ENCODE results near the gene PTGS1.

DNA sequence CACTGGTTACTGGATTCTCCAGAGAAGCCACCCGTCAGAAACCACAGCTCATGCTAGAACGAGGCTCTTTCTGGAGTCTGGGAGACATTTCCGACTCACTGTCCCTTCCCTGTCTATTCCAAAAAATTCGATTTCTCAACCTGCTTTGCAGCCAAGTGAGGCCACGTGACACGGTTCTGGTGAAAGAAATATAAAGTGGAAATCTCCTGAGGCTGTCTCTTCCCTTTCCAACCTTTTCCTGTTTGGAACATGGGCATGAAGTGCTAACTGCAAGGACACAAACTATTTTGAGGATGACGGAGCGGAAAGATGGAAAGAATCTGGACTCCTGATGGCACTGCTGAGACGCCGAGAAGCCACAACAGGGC, 6.1 kb upstream of the PTGS1 start:
- TF ChIP-seq TAF1 (IDR thresholded peaks at IDR 0.05; ENCODE audit: borderline replicate concordance, insufficient read depth, low read length) (no peak), POLR2AphosphoS5 (IDR thresholded peaks at IDR 0.05; ENCODE audit: low read depth, low read length) (no peak), SIN3A (IDR thresholded peaks at IDR 0.05; ENCODE audit: borderline replicate concordance, insufficient read depth, low read length) (no peak), REST (IDR thresholded peaks at IDR 0.05; ENCODE audit: insufficient read depth in 1 of 2, low read depth in 2 of 2, low read length in 2 of 2) (no peak), FOXP2 (optimal IDR thresholded peaks at IDR 0.05; ENCODE audit: borderline replicate concordance, extremely low read depth, extremely low read length, insufficient read depth) (no peak)
